Right atrium auricular region (tissue), 2 donors: ENCODE data around the gene PKP2. TPM values are rescaled to one million over a fixed set of nuclear protein-coding genes. Genes with fewer than 3 reads are reported as not detected.

Source experiments
- DNase-seq: peaks from one replicate; pipeline ENCODE4 v3.0.0-alpha.2; 2019; ENCODE audit warnings: low spot score
- H3K27ac ChIP-seq, 2 donors: fragments of 200-600 bp; sonication (generic); 1 replicate in 1 of 2; 2 replicates in 1 of 2; pipeline ENCODE4 v1.5.1; 2016 to 2019
- H3K27me3 ChIP-seq, 2 donors: fragments of 200-600 bp; sonication (generic); one replicate each; pipeline versions ENCODE4 v1.5.1 to v1.6.0; 2017 to 2019
- H3K36me3 ChIP-seq: fragments of 200-600 bp; sonication (generic); one replicate; pipeline ENCODE4 v1.5.1; 2016
- H3K4me1 ChIP-seq, 2 donors: fragments of 200-600 bp; sonication (generic); one replicate each; pipeline versions ENCODE4 v1.5.1 to v1.6.0; 2017 to 2019
- H3K4me3 ChIP-seq, 2 donors: fragments of 200-600 bp; sonication (generic); 1 replicate in 1 of 2; 2 replicates in 1 of 2; pipeline ENCODE4 v1.5.1; 2017 to 2019; ENCODE audit warnings: mild to moderate bottlenecking in 1 of 2, moderate library complexity in 1 of 2
- H3K9me3 ChIP-seq, 2 donors: fragments of 200-600 bp; sonication (generic); one replicate each; pipeline ENCODE4 v1.5.1; 2019
- total RNA-seq, 2 donors: library from RNA; depleted of rRNA; stranded (reverse); fragments of >200 nt; gene quantifications; one replicate each; pipeline ENCODE4 v1.1.0, GENCODE V29; 2016
- TF ChIP-seq, protein P1 (sequence below), 2 donors: fragments of 200-600 bp; sonication (generic); IDR thresholded peaks; one replicate each; pipeline ENCODE4 v1.5.1; 2019; ENCODE audit warnings: antibody characterized with exemption in 2 of 2

PKP2 gene
- total RNA-seq, 2 donors from 2014 or later = 195 to 271 TPM

DNA sequence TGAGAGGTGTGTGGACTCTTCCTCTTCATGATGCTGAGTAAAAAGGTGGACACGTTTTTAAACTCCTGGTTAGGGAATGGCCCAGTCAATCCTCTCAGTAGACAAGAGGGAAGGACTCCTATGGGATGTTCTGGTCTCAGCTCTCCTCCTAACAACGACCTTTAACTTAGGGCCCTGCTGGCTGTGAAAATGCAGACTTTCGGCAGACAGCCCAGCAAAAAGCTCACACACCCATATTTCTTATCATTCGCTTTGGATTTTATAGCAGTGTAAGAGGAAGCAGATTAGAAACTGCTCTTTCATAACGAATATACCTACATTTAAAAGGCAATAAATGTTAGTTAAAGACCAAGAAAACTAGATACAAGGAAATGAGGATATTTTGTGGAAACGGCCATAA lies 122.9 kb downstream of the PKP2 start:
- Histone ChIP-seq H3K4me1 (no peaks in the 10 kb centered on the region), H3K27me3 (no peaks in the 10 kb centered on the region), H3K9me3 (no peaks in the 10 kb centered on the region), H3K4me3 (no peak overlapping the region), H3K36me3 (no peaks in the 10 kb centered on the region), H3K27ac (no peak overlapping the region)
- DNase-seq = no peak
- TF ChIP-seq, protein P1, sequence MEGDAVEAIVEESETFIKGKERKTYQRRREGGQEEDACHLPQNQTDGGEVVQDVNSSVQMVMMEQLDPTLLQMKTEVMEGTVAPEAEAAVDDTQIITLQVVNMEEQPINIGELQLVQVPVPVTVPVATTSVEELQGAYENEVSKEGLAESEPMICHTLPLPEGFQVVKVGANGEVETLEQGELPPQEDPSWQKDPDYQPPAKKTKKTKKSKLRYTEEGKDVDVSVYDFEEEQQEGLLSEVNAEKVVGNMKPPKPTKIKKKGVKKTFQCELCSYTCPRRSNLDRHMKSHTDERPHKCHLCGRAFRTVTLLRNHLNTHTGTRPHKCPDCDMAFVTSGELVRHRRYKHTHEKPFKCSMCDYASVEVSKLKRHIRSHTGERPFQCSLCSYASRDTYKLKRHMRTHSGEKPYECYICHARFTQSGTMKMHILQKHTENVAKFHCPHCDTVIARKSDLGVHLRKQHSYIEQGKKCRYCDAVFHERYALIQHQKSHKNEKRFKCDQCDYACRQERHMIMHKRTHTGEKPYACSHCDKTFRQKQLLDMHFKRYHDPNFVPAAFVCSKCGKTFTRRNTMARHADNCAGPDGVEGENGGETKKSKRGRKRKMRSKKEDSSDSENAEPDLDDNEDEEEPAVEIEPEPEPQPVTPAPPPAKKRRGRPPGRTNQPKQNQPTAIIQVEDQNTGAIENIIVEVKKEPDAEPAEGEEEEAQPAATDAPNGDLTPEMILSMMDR (IDR thresholded peaks at IDR 0.05) = no peak

DNA sequence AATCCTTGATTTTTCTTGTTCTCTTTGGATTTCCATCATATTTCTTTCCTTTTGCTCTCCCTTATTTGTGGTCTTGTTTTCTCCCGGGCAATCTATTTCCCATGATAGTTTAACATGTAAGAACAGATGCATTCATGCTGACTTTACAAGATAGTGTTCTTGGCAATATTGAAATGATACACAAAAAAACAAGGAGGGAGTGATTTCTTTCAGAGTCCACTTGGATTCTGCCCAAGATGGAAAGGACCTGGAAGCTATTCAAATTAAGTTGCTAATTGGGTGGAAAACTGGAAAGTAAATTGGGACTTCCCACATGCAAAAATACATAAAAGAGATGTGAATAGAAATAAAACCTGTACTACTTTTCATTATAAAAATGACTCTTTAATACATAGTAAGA lies 126.4 kb downstream of the PKP2 start:
- H3K27me3 ChIP-seq = no peaks in the 10 kb centered on the region
- no peak overlapping the region for H3K4me3 ChIP-seq
- no peaks in the 10 kb centered on the region for H3K4me1 ChIP-seq
- no peaks in the 10 kb centered on the region for H3K36me3 ChIP-seq
- H3K9me3 ChIP-seq = no peaks in the 10 kb centered on the region
- no peak for DNase-seq
- TF ChIP-seq, protein P1 (IDR thresholded peaks at IDR 0.05) = no peak
- no peak overlapping the region for H3K27ac ChIP-seq

DNA sequence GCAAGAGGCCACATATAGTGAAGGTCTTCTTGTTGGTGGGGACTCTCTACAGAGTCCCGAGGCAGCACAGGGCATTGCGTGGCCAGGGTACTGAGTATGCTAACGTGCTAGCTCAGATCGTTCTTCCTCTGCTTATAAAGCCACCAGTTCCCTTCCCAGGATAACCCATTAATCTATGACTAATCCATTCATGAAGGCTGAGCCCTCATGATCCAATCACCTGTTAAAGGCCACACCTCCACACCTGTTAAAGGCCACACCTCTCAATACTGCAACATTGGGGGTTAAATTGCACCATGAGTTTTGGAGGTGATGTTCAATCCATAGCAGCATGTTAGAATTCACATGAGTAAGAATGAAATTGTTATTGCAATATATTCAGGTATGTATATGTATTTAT lies 128.1 kb downstream of the PKP2 start:
- no peaks in the 10 kb centered on the region for H3K27me3 ChIP-seq
- no peak overlapping the region for H3K27ac ChIP-seq
- H3K36me3 ChIP-seq = no peaks in the 10 kb centered on the region
- H3K9me3 ChIP-seq = no peaks in the 10 kb centered on the region
- TF ChIP-seq, protein P1 (IDR thresholded peaks at IDR 0.05) = no peak
- no peak for DNase-seq
- H3K4me1 ChIP-seq = no peaks in the 10 kb centered on the region
- no peak overlapping the region for H3K4me3 ChIP-seq

DNA sequence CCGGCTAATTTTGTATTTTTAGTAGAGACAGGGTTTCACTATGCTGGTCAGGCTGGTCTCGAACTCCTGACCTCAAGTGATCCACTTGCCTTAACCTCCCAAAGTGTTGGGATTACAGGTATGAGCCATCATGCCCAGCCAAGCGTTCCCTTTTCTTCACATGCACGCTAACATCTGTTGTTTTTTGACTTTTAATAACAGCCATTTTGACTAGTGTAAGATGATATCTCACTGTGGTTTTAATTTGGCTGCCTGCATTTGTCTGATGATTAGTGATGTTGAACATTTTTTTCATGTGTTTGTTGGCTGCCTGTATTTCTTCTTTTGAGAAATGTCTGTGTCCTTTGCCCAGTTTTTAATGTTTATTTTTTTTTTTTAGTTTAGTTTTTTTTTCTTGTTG lies 130.7 kb downstream of the PKP2 start:
- no peaks in the 10 kb centered on the region for H3K36me3 ChIP-seq

DNA sequence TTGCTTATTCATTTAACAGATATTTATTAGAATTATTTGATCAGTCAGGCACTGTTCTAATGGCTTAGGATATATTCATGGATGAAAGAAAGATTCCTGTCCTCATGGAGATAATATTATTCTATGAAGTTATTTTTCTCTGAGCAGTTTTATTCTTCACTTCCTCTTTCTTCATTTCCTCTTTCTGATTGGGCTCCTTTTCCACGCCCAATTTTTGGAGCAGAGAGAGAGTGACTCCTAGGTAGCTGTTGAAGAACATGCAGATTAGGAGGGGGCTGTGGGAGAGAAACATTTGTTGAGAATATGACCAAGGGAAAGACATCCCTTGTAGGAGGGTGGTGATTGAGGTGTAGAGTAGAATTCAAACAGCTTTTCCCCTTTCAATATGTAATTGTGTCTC lies 134.9 kb downstream of the PKP2 start:
- no peaks in the 10 kb centered on the region for H3K4me1 ChIP-seq
- no peaks in the 10 kb centered on the region for H3K9me3 ChIP-seq
- no peak overlapping the region for H3K4me3 ChIP-seq
- H3K27me3 ChIP-seq = no peaks in the 10 kb centered on the region
- no peak for DNase-seq
- H3K36me3 ChIP-seq = no peaks in the 10 kb centered on the region
- TF ChIP-seq, protein P1 (IDR thresholded peaks at IDR 0.05) = no peak
- no peak overlapping the region for H3K27ac ChIP-seq

More for the DNA sequence above, 130.7 kb downstream of the PKP2 start:
- Histone ChIP-seq H3K27ac (no peak overlapping the region), H3K4me3 (no peak overlapping the region), H3K4me1 (no peaks in the 10 kb centered on the region), H3K9me3 (no peaks in the 10 kb centered on the region), H3K27me3 (no peaks in the 10 kb centered on the region)
- TF ChIP-seq, protein P1 (IDR thresholded peaks at IDR 0.05) = no peak
- DNase-seq = no peak

DNA sequence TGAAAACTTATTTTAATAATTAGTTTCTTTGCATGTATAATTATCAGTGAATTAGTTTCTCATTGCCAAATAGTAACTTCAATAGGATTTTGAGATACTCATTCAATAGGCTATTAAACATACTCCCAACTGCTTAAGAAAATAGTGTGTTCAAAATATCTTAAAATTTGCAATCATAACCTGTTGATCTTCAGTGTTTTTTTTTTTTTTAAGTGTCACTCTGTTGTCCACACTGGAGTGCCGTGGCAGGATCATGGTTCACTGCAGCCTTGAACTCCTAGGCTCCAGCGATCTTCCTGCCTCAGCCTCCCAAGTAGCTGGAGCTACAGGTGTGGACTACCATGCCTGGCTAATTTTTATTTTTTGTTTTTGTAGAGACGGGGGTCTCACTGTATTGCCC lies 139.4 kb downstream of the PKP2 start:
- no peak overlapping the region for H3K4me3 ChIP-seq
- H3K27ac ChIP-seq = no peak overlapping the region
- no peaks in the 10 kb centered on the region for H3K27me3 ChIP-seq
- no peaks in the 10 kb centered on the region for H3K9me3 ChIP-seq
- H3K4me1 ChIP-seq = peaks cover 0 to 20% of the 10 kb centered on the region in 2 donors
- peaks cover 10% of the 10 kb centered on the region for H3K36me3 ChIP-seq
- TF ChIP-seq, protein P1 (IDR thresholded peaks at IDR 0.05) = no peak
- DNase-seq = no peak
